ENCODE results near the gene BLM. TPM values are rescaled to one million over a fixed set of nuclear protein-coding genes. Genes with fewer than 3 reads are reported as not detected.

Gene BLM
- total RNA-seq, 1 experiment from 2014 or later: 40.0 TPM

DNA sequence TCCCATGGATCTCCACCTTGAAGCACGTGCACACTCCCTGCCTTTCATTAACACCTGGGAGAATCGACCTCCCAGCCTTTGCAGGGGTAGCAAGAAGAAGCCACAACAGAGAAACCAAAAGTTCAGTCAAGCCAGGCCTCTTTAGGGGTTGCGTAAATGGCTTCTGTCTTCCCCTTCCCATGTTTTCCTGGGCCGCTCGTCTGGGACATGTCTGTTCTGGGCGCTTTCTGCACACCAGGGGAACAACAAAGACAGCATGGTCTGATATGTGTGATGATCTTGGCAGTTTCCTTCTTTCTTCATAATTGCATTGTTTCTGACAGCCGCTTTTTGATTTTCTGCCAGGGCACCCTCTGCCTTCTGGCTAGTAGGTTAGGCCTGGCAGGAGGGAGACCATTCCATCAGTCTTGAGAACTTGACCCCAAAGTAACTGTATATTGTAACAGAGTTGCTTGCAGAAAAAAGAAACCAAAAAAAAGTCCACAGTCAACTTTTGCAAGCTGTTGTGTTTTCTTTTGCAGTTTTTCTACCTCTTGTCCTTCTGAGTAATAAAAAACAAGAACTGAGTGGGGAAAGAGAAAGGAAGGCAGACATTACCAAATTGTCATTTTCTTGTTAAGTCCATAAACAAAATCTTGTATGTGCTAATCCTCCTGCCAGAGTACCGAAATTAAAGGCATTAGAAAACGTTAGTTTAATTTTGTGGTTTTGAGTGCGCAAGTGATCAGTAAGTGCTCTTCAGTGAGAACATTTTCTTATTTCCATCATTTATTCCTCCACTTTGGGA lies 95.2 kb downstream of the BLM start:
- Histone ChIP-seq H3K4me1 (ENCODE audit: insufficient read depth, low read length, poor library complexity, severe bottlenecking) (no peaks in the 10 kb centered on the region), H3K4me3 (ENCODE audit: low read depth, low read length, poor library complexity, severe bottlenecking) (no peak overlapping the region), H3K9me3 (ENCODE audit: low read depth, low read length, poor library complexity, severe bottlenecking) (no peaks in the 10 kb centered on the region), H3K36me3 (ENCODE audit: insufficient read depth, low read length, poor library complexity, severe bottlenecking) (peaks cover 26% of the 10 kb centered on the region), H3K27ac (ENCODE audit: low read depth, low read length, poor library complexity, severe bottlenecking) (no peak overlapping the region), H3K27me3 (replicated peaks; ENCODE audit: insufficient read depth, low read depth, low read length, poor library complexity) (no peaks in the 10 kb centered on the region)
- TF ChIP-seq EZH2 (IDR thresholded peaks at IDR 0.05; ENCODE audit: borderline replicate concordance, low read depth, low read length, poor library complexity, severe bottlenecking): no peak
- TF ChIP-seq, protein P1, sequence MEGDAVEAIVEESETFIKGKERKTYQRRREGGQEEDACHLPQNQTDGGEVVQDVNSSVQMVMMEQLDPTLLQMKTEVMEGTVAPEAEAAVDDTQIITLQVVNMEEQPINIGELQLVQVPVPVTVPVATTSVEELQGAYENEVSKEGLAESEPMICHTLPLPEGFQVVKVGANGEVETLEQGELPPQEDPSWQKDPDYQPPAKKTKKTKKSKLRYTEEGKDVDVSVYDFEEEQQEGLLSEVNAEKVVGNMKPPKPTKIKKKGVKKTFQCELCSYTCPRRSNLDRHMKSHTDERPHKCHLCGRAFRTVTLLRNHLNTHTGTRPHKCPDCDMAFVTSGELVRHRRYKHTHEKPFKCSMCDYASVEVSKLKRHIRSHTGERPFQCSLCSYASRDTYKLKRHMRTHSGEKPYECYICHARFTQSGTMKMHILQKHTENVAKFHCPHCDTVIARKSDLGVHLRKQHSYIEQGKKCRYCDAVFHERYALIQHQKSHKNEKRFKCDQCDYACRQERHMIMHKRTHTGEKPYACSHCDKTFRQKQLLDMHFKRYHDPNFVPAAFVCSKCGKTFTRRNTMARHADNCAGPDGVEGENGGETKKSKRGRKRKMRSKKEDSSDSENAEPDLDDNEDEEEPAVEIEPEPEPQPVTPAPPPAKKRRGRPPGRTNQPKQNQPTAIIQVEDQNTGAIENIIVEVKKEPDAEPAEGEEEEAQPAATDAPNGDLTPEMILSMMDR (conservative IDR thresholded peaks at IDR 0.05; ENCODE audit: low read depth, low read length): no peak
- DNase-seq (ENCODE audit: low spot score): no peak
- ChIA-PET CTCF (no interaction called here), POLR2A (ENCODE audit: low non-redundant PET) (no interaction called here)
- no TSS peak for BruUV-seq (replicated peaks)
- intact Hi-C loops (cut with micrococcal nuclease; ENCODE audit: unreplicated experiment): no loop called here

DNA sequence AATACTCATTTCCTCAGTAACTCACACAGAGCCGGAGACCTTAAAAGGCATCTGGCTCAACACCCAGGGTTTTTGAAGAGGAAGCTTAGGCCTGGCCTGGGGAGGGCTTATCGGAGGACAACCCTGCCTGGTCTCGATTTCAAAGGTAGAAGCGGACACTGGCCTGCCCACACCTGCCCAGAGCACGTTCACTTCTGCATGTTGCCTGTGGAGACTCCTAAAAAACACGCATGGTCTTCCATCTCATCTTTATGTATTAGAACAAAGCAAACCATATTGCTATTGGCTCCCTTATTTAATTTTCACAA lies 95.8 kb downstream of the BLM start:
- peaks cover 26% of the 10 kb centered on the region for H3K36me3 ChIP-seq (ENCODE audit: insufficient read depth, low read length, poor library complexity, severe bottlenecking)
- CTCF ChIA-PET: no interaction called here
- no peak for DNase-seq (ENCODE audit: low spot score)
- H3K9me3 ChIP-seq (ENCODE audit: low read depth, low read length, poor library complexity, severe bottlenecking): no peaks in the 10 kb centered on the region
- BruUV-seq (replicated peaks): no TSS peak
- intact Hi-C loops (cut with micrococcal nuclease; ENCODE audit: unreplicated experiment): no loop called here
- POLR2A ChIA-PET (ENCODE audit: low non-redundant PET): no interaction called here
- no peaks in the 10 kb centered on the region for H3K27me3 ChIP-seq (replicated peaks; ENCODE audit: insufficient read depth, low read depth, low read length, poor library complexity)
- no peak overlapping the region for H3K27ac ChIP-seq (ENCODE audit: low read depth, low read length, poor library complexity, severe bottlenecking)
- H3K4me3 ChIP-seq (ENCODE audit: low read depth, low read length, poor library complexity, severe bottlenecking): no peak overlapping the region
- no peaks in the 10 kb centered on the region for H3K4me1 ChIP-seq (ENCODE audit: insufficient read depth, low read length, poor library complexity, severe bottlenecking)
- TF ChIP-seq EZH2 (IDR thresholded peaks at IDR 0.05; ENCODE audit: borderline replicate concordance, low read depth, low read length, poor library complexity, severe bottlenecking): no peak
- TF ChIP-seq, protein P1 (conservative IDR thresholded peaks at IDR 0.05; ENCODE audit: low read depth, low read length): no peak

DNA sequence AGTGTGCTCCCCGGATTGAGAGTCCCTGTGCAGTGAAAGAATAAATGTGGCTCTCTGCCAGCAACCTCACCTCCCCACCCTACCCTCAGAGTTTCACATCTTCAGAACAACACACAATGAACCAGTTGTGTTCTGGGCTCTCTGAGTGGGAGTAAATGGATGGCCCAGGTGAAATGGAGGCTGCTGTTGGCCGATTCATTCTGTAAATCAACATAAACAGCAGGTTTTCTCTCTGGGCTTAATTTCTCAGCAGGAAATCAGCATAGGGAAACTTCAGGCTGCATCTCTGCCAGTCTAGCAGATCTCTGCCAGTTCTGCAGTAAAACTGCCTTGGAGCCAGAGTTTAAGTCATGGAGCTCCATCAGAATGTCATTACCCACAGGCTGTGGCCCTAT lies 96.6 kb downstream of the BLM start:
- no peak for DNase-seq (ENCODE audit: low spot score)
- CTCF ChIA-PET: no interaction called here
- intact Hi-C loops (cut with micrococcal nuclease; ENCODE audit: unreplicated experiment): no loop called here
- no peak overlapping the region for H3K4me3 ChIP-seq (ENCODE audit: low read depth, low read length, poor library complexity, severe bottlenecking)
- TF ChIP-seq EZH2 (IDR thresholded peaks at IDR 0.05; ENCODE audit: borderline replicate concordance, low read depth, low read length, poor library complexity, severe bottlenecking): no peak
- TF ChIP-seq, protein P1 (conservative IDR thresholded peaks at IDR 0.05; ENCODE audit: low read depth, low read length): no peak
- no TSS peak for BruUV-seq (replicated peaks)
- H3K4me1 ChIP-seq (ENCODE audit: insufficient read depth, low read length, poor library complexity, severe bottlenecking): no peaks in the 10 kb centered on the region
- no peaks in the 10 kb centered on the region for H3K9me3 ChIP-seq (ENCODE audit: low read depth, low read length, poor library complexity, severe bottlenecking)
- peaks cover 25% of the 10 kb centered on the region for H3K36me3 ChIP-seq (ENCODE audit: insufficient read depth, low read length, poor library complexity, severe bottlenecking)
- no peaks in the 10 kb centered on the region for H3K27me3 ChIP-seq (replicated peaks; ENCODE audit: insufficient read depth, low read depth, low read length, poor library complexity)
- POLR2A ChIA-PET (ENCODE audit: low non-redundant PET): no interaction called here
- no peak overlapping the region for H3K27ac ChIP-seq (ENCODE audit: low read depth, low read length, poor library complexity, severe bottlenecking)
